IMR-90 (cell line): ENCODE results near the gene LMO1. TPM values are rescaled to one million over a fixed set of nuclear protein-coding genes. Genes with fewer than 3 reads are reported as not detected.

Experiments used
- ATAC-seq: fragments of 200-7000 bp; cut with Tn5 transposase; 2 replicates; pipeline ENCODE4 v1.9.1; 2020; ENCODE audit warnings: low read depth, mild to moderate bottlenecking, moderate library complexity
- BruUV-seq: library from RNA; stranded (reverse); fragments of 400-500 nt; replicated peaks from 2 replicates; lab custom pipeline; 2021; lab: Mats Ljungman, UMichigan
- CTCF ChIA-PET: fragments of 300-600 bp; formaldehyde crosslinking; extraction: SDS; loops from one replicate; lab custom pipeline; 2021; ENCODE audit warnings: antibody characterized with exemption; lab: Yijun Ruan, JAX
- POLR2A ChIA-PET: fragments of 300-600 bp; sonication (Branson Sonifier 250); formaldehyde crosslinking; loops from one replicate; lab custom pipeline; 2022; ENCODE audit warnings: antibody characterized with exemption; ENCODE audit not compliant: unreplicated experiment; lab: Charles Lee
- DNase-seq: peaks from one replicate; pipeline ENCODE4 v3.0.0; 2013
- H2AFZ ChIP-seq: replicated peaks from 2 replicates; pipeline ENCODE3; 2013; ENCODE audit warnings: low read length, mild to moderate bottlenecking; ENCODE audit not compliant: poor library complexity
- H2AK5ac ChIP-seq: 2 replicates; pipeline ENCODE4 v1.6.1; 2013; ENCODE audit warnings: low read depth, low read length, inconsistent platforms
- H2AK9ac ChIP-seq: replicated peaks from 2 replicates; pipeline ENCODE3; 2013; ENCODE audit warnings: mild to moderate bottlenecking, low read depth, low read length, moderate library complexity; ENCODE audit not compliant: poor library complexity
- H2BK120ac ChIP-seq: 2 replicates; pipeline ENCODE4 v1.6.1; 2013; ENCODE audit warnings: low read depth, low read length, inconsistent platforms
- H2BK15ac ChIP-seq: 3 replicates; pipeline ENCODE4 v1.6.1; 2013; ENCODE audit warnings: low read depth, low read length, inconsistent platforms
- H2BK20ac ChIP-seq: 2 replicates; pipeline ENCODE4 v1.6.1; 2013; ENCODE audit warnings: low read depth, mild to moderate bottlenecking, inconsistent platforms, low read length, moderate library complexity
- H2BK5ac ChIP-seq: 2 replicates; pipeline ENCODE4 v1.6.1; 2013; ENCODE audit warnings: mild to moderate bottlenecking, low read depth, low read length, inconsistent platforms; ENCODE audit not compliant: poor library complexity, severe bottlenecking
- H3K14ac ChIP-seq: replicated peaks from 2 replicates; pipeline ENCODE4 v1.6.1; 2013; ENCODE audit warnings: low read depth, low read length, inconsistent platforms
- H3K18ac ChIP-seq: 2 replicates; pipeline ENCODE4 v1.6.1; 2013; ENCODE audit warnings: low read depth, low read length, control low read depth
- H3K23ac ChIP-seq: 2 replicates; pipeline ENCODE4 v1.6.1; 2013; ENCODE audit warnings: low read depth, low read length, inconsistent platforms
- H3K27ac ChIP-seq: 2 replicates; pipeline ENCODE4 v1.5.1; 2013; ENCODE audit warnings: mild to moderate bottlenecking, control low read depth, low read length; ENCODE audit not compliant: insufficient read depth
- H3K27me3 ChIP-seq: 2 replicates; pipeline ENCODE4 v1.6.1; 2013; ENCODE audit warnings: low read length; ENCODE audit not compliant: control insufficient read depth, insufficient read depth
- H3K36me3 ChIP-seq: 2 replicates; pipeline ENCODE4 v1.6.1; 2013; ENCODE audit warnings: low read length, mixed read lengths; ENCODE audit not compliant: control insufficient read depth, insufficient read depth
- H3K4ac ChIP-seq: 2 replicates; pipeline ENCODE4 v1.6.1; 2013; ENCODE audit warnings: low read depth, low read length, inconsistent platforms
- H3K4me1 ChIP-seq: 2 replicates; pipeline ENCODE4 v1.6.1; 2013; ENCODE audit warnings: low read length, mixed read lengths; ENCODE audit not compliant: control insufficient read depth, insufficient read depth
- H3K4me2 ChIP-seq: 2 replicates; pipeline ENCODE4 v1.6.1; 2013; ENCODE audit warnings: low read depth, mild to moderate bottlenecking, control low read depth, low read length, moderate library complexity
- H3K4me3 ChIP-seq: 2 replicates; pipeline ENCODE4 v1.5.1; 2013; ENCODE audit warnings: low read depth, mild to moderate bottlenecking, control low read depth, low read length, moderate library complexity; ENCODE audit not compliant: insufficient read depth
- H3K56ac ChIP-seq: 2 replicates; pipeline ENCODE4 v1.6.1; 2013; ENCODE audit warnings: low read length, inconsistent platforms; ENCODE audit not compliant: insufficient read depth; ENCODE audit errors: extremely low read depth
- H3K79me1 ChIP-seq, 2 experiments: 2 replicates each; pipeline ENCODE4 v1.6.1; 2013; ENCODE audit warnings: low read length in 2 of 2, inconsistent platforms in 1 of 2, low read depth in 1 of 2
- H3K9ac ChIP-seq: 2 replicates; pipeline ENCODE4 v1.6.1; 2013; ENCODE audit warnings: low read depth, low read length, control low read depth
- H3K9me1 ChIP-seq: 2 replicates; pipeline ENCODE4 v1.6.1; 2013; ENCODE audit warnings: low read length, inconsistent platforms; ENCODE audit not compliant: insufficient read depth
- H3K9me3 ChIP-seq: 2 replicates; pipeline ENCODE4 v1.6.1; 2013; ENCODE audit warnings: low read length; ENCODE audit not compliant: control insufficient read depth, insufficient read depth
- H4K20me1 ChIP-seq: 2 replicates; pipeline ENCODE4 v1.6.1; 2013; ENCODE audit warnings: low read length, inconsistent platforms; ENCODE audit not compliant: insufficient read depth
- H4K5ac ChIP-seq: 2 replicates; pipeline ENCODE4 v1.6.1; 2013; ENCODE audit warnings: mild to moderate bottlenecking, low read depth, low read length, control low read depth
- H4K8ac ChIP-seq, 2 experiments: 2 replicates each; pipeline ENCODE4 v1.6.1; 2013; ENCODE audit warnings: low read depth in 2 of 2, low read length in 2 of 2, control low read depth in 1 of 2, inconsistent platforms in 1 of 2
- H4K91ac ChIP-seq: 2 replicates; pipeline ENCODE4 v1.6.1; 2013; ENCODE audit warnings: low read depth, low read length, inconsistent platforms; ENCODE audit not compliant: insufficient read depth
- BHLHE40 ChIP-seq: fragments of 150-350 bp; IDR thresholded peaks from 2 replicates; pipeline ENCODE4 v1.6.1; 2016; ENCODE audit warnings: mild to moderate bottlenecking, low read depth, low read length
- FOS ChIP-seq: fragments of 150-350 bp; IDR thresholded peaks from 2 replicates; pipeline ENCODE4 v1.6.1; 2016; ENCODE audit warnings: low read depth, low read length
- POLR2A ChIP-seq: IDR thresholded peaks from 2 replicates; pipeline ENCODE4 v1.6.1; 2012; ENCODE audit warnings: mild to moderate bottlenecking, low read depth, low read length
- WGBS, 2 experiments: methylation state at CpG; one replicate each; pipeline versions ENCODE4 v1.1.5 to v1.1.7; 2013; ENCODE audit warnings: missing lambda C conversion rate in 2 of 2; ENCODE audit not compliant: insufficient read length in 1 of 2; ENCODE audit errors: extremely low coverage in 2 of 2; 5-methylcytosine and 5-hydroxymethylcytosine counted together
- dilution Hi-C: fragments of 300-500 bp; cut with HindIII; formaldehyde crosslinking; loops from one replicate; pipeline ENCODE4 v1.14.3; 2018; ENCODE audit warnings: low sequenced_read_pairs; ENCODE audit not compliant: unreplicated experiment
- in situ Hi-C: fragments of 300-500 bp; cut with MboI; formaldehyde crosslinking; loops from 3 replicates; pipeline ENCODE4 v1.14.3; 2019; ENCODE audit warnings: low sequenced_read_pairs, inconsistent platforms, mixed read lengths
- intact Hi-C: fragments of 100-400 bp; cut with micrococcal nuclease; formaldehyde crosslinking; loops from 2 replicates; pipeline ENCODE4 v1.10.0; 2022
- polyA plus RNA-seq, 3 experiments: library from polyadenylated mRNA; depleted of rRNA; stranded (reverse); fragments of >200 nt; gene quantifications; 2 replicates each; pipeline ENCODE4 v1.2.3, GENCODE V29; 2012; ENCODE audit warnings: low replicate concordance in 1 of 3
- total RNA-seq: library from RNA; depleted of rRNA; stranded (reverse); fragments of >200 nt; gene quantifications from 2 replicates; pipeline ENCODE4 v1.2.3, GENCODE V29; 2012

LMO1 gene
- total and polyA plus RNA-seq, 2 of the 4 experiments (the other 2 are of a cell fraction) = not detected

DNA sequence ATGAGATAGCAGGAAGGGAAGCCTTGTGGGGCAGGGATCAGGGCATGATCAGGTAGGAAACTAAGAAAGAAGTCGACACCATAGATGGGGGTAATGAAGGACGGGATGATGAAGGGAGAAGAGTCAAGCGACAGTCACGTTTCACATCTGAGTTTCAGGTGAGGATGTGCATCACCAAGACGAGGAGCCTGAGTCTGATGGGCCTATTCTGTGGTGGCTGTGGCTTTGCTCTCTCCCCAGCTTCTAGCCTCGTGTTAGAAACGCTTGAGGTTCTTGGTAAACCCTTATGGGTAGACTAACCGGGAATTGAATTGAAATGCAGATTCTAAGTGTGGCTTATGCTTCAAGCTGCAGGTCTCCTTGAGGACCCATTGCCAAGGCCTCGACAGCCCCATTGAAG, 45.6 kb upstream of the LMO1 start:
- no peaks in the 10 kb centered on the region for H3K9me3 ChIP-seq
- intact Hi-C loops = no loop called here
- no peaks in the 10 kb centered on the region for H3K4me1 ChIP-seq
- dilution Hi-C loops = no loop called here
- no TSS peak for BruUV-seq
- H4K5ac ChIP-seq = no peak overlapping the region
- H3K18ac ChIP-seq = no peak overlapping the region
- in situ Hi-C loops = no loop called here
- TF ChIP-seq BHLHE40 = no peak
- no peak for TF ChIP-seq FOS
- no peak for TF ChIP-seq POLR2A
- no peak overlapping the region for H2AK5ac ChIP-seq
- no peak overlapping the region for H3K56ac ChIP-seq
- no peaks in the 10 kb centered on the region for H3K79me1 ChIP-seq
- H3K27me3 ChIP-seq = peaks cover 10% of the 10 kb centered on the region; the same call in 1 of the 2 replicates
- H4K20me1 ChIP-seq = no peaks in the 10 kb centered on the region
- no peak overlapping the region for H2BK120ac ChIP-seq
- H3K36me3 ChIP-seq = no peaks in the 10 kb centered on the region
- no peak overlapping the region for H3K4me2 ChIP-seq
- ATAC-seq (no peak), DNase-seq (no peak)
- H3K4ac ChIP-seq = no peak overlapping the region
- H2AFZ ChIP-seq = no peak overlapping the region
- no peak overlapping the region for H2AK9ac ChIP-seq
- H2BK5ac ChIP-seq = no peak overlapping the region
- no peak overlapping the region for H3K27ac ChIP-seq
- no peak overlapping the region for H4K91ac ChIP-seq
- 70% methylated on average over 4 of the region's 9 CpGs; no CpG with 5 or more reads in 1 of the 2 experiments for WGBS, 2 experiments
- H3K14ac ChIP-seq = no peak overlapping the region
- no peak overlapping the region for H4K8ac ChIP-seq
- no peak overlapping the region for H2BK20ac ChIP-seq
- no peaks in the 10 kb centered on the region for H3K9me1 ChIP-seq
- no peak overlapping the region for H3K4me3 ChIP-seq
- no peak overlapping the region for H3K9ac ChIP-seq
- POLR2A ChIA-PET = no interaction called here
- no peak overlapping the region for H2BK15ac ChIP-seq
- CTCF ChIA-PET = no interaction called here
- no peak overlapping the region for H3K23ac ChIP-seq
